ENCODE results near the gene LHFPL6. TPM values are rescaled to one million over a fixed set of nuclear protein-coding genes. Genes with fewer than 3 reads are reported as not detected.

LHFPL6 gene
- total and polyA plus RNA-seq, 10 of the 15 experiments (the other 5 are each of a cell fraction or from before 2014, with no cell fraction given): 0.11 to 4.6 (median 0.41) TPM

GRCh38 chr13:39501702-39502324 lies 101.2 kb downstream of the LHFPL6 start (continued):
- TF ChIP-seq POLR2AphosphoS5 (IDR thresholded peaks at IDR 0.05; ENCODE audit: low read length) (no peak), ZBTB33 (IDR thresholded peaks at IDR 0.05) (no peak), BMI1 (IDR thresholded peaks at IDR 0.05; ENCODE audit: borderline replicate concordance) (no peak), BRCA1 (IDR thresholded peaks at IDR 0.05; ENCODE audit: low read depth, low read length) (no peak), MEF2A (IDR thresholded peaks at IDR 0.05; ENCODE audit: insufficient read depth, low read depth, low read length) (no peak)

GRCh38 chr13:39499604-39500003 lies 103.4 kb downstream of the LHFPL6 start:
- ChIA-PET RAD21 (ENCODE audit: unreplicated experiment) (interaction anchor here (1.0 to 5.0 kb wide), 2 partner anchors 112 to 354 kb away, joined by 3 to 19 read pairs; no protein-coding TSS in a partner anchor), SMC1A (ENCODE audit: uncharacterized antibody, unreplicated experiment) (no interaction called here), CTCF (no interaction called here), POLR2A (no interaction called here)
- BruUV-seq (replicated peaks): no TSS peak
- no peaks in the 10 kb centered on the region; a peak in 1 of 4 replicates for H3K27me3 ChIP-seq (replicated peaks in 1 of 2; ENCODE audit: control insufficient read depth in 2 of 2, insufficient read depth in 2 of 2, low read length in 1 of 2)
- no peak overlapping the region for H2AFZ ChIP-seq (ENCODE audit: control insufficient read depth, low read depth, low read length)
- in situ Hi-C loops (cut with MboI) (no loop called here), intact Hi-C loops (cut with micrococcal nuclease; ENCODE audit: unreplicated experiment) (no loop called here)
- WGBS (ENCODE audit: insufficient coverage, insufficient replicate concordance, low lambda C conversion rate, missing lambda C conversion rate): 13% methylated on average over 3 of the region's 3 CpGs
- H3K27ac ChIP-seq (ENCODE audit: control insufficient read depth, insufficient read depth): no peak overlapping the region
- no peak overlapping the region for H3K4me2 ChIP-seq (ENCODE audit: control insufficient read depth, insufficient read depth)
- no peak overlapping the region for H3K4me3 ChIP-seq
- no peaks in the 10 kb centered on the region for H3K9me3 ChIP-seq (replicated peaks; ENCODE audit: control insufficient read depth, insufficient read depth, low read length)
- H3K79me2 ChIP-seq (ENCODE audit: control insufficient read depth, insufficient read depth, low read length): no peaks in the 10 kb centered on the region
- H4K20me1 ChIP-seq (ENCODE audit: control insufficient read depth, insufficient read depth): no peaks in the 10 kb centered on the region
- no peaks in the 10 kb centered on the region for H3K4me1 ChIP-seq (ENCODE audit: control insufficient read depth, insufficient read depth, low read length)
- TF ChIP-seq ELK1 (IDR thresholded peaks at IDR 0.05; ENCODE audit: low read depth, low read length) (no peak), CBX3 (IDR thresholded peaks at IDR 0.05; ENCODE audit: borderline replicate concordance, low read depth) (no peak)
- DNase-seq (ENCODE audit: low read depth, low spot score) (no peak), ATAC-seq (no peak), FAIRE-seq (no peak)
- no peak overlapping the region for H3K9ac ChIP-seq (ENCODE audit: control insufficient read depth, insufficient read depth, low read length)
- H3K36me3 ChIP-seq (ENCODE audit: control insufficient read depth in 2 of 2, insufficient read depth in 2 of 2, low read length in 1 of 2): no peaks in the 10 kb centered on the region
